Stomach (tissue), 4 donors: Measurements from ENCODE around the gene PRSS22.

Experiments
- CTCF ChIP-seq, 7 experiments: fragments of 450-650 bp in 4 of 7; fragments of 200-600 bp in 3 of 7; sonication (generic) in 3 of 7; IDR thresholded peaks; one replicate each; pipeline ENCODE4 v1.5.1; 2016 to 2019; ENCODE audit warnings: antibody characterized with exemption in 7 of 7, control low read depth in 2 of 7, mild to moderate bottlenecking in 1 of 7
- EP300 ChIP-seq: sonication (generic); formaldehyde crosslinking; IDR thresholded peaks from one replicate; pipeline ENCODE4 v1.6.1; 2017; ENCODE audit warnings: antibody characterized with exemption

- TF ChIP-seq EP300, result no peak
- TF ChIP-seq CTCF (IDR thresholded peaks at IDR 0.05), result no peak
Observed at GRCh38 chr16:2894231-2894630, 36.3 kb upstream of the PRSS22 start.
